Loucy (cell line): ENCODE results near the gene NME8.

Source experiments
- H2AFZ ChIP-seq: fragments of 200-600 bp; sonication (generic); 2 replicates; pipeline ENCODE4 v1.6.0; 2016; ENCODE audit warnings: antibody characterized with exemption, mild to moderate bottlenecking, low read length, moderate library complexity
- H3F3A ChIP-seq: fragments of 200-600 bp; 2 replicates; pipeline ENCODE4 v1.6.0; 2016; ENCODE audit warnings: antibody characterized with exemption, low read depth, mild to moderate bottlenecking
- H3K27me3 ChIP-seq: fragments of 200-600 bp; sonication (generic); 2 replicates; pipeline ENCODE4 v1.6.1; 2014; ENCODE audit warnings: low read length, mild to moderate bottlenecking; ENCODE audit not compliant: insufficient read depth, poor library complexity, severe bottlenecking
- H3K36me3 ChIP-seq: fragments of 200-600 bp; sonication (generic); 2 replicates; pipeline ENCODE4 v1.6.1; 2016; ENCODE audit warnings: low read length; ENCODE audit not compliant: insufficient read depth
- H3K4me1 ChIP-seq: fragments of 200-600 bp; sonication (generic); 2 replicates; pipeline ENCODE4 v1.5.1; 2014; ENCODE audit warnings: low read length, mild to moderate bottlenecking; ENCODE audit not compliant: insufficient read depth, poor library complexity, severe bottlenecking
- H3K4me2 ChIP-seq: fragments of 200-600 bp; sonication (generic); 2 replicates; pipeline ENCODE4 v1.6.0; 2014; ENCODE audit warnings: antibody characterized with exemption, low read length, low read depth, mild to moderate bottlenecking; ENCODE audit not compliant: poor library complexity, severe bottlenecking
- H3K4me3 ChIP-seq: fragments of 200-600 bp; sonication (generic); 2 replicates; pipeline ENCODE4 v1.5.1; 2014; ENCODE audit warnings: low read length, mild to moderate bottlenecking, mixed read lengths; ENCODE audit not compliant: poor library complexity, severe bottlenecking
- H3K79me2 ChIP-seq: fragments of 200-600 bp; sonication (generic); 2 replicates; pipeline ENCODE4 v1.6.1; 2014; ENCODE audit warnings: low read length; ENCODE audit not compliant: insufficient read depth
- H3K9ac ChIP-seq: fragments of 200-600 bp; sonication (generic); 2 replicates; pipeline ENCODE4 v1.6.0; 2014; ENCODE audit warnings: mild to moderate bottlenecking, low read depth, low read length, moderate library complexity; ENCODE audit not compliant: poor library complexity, severe bottlenecking
- H3K9me2 ChIP-seq: fragments of 200-600 bp; sonication (generic); replicated peaks from 2 replicates; pipeline ENCODE4 v1.6.1; 2016; ENCODE audit warnings: low read depth, low read length, mixed read lengths
- H3K9me3 ChIP-seq: fragments of 200-600 bp; sonication (generic); 2 replicates; pipeline ENCODE4 v1.6.1; 2014; ENCODE audit warnings: mild to moderate bottlenecking, antibody characterized with exemption, low read length, low read depth; ENCODE audit not compliant: insufficient read depth
- H4K20me1 ChIP-seq: fragments of 200-600 bp; sonication (generic); 2 replicates; pipeline ENCODE4 v1.6.0; 2014; ENCODE audit warnings: antibody characterized with exemption, low read length, mild to moderate bottlenecking; ENCODE audit not compliant: insufficient read depth, poor library complexity, severe bottlenecking
- CTCF ChIP-seq: fragments of 200-600 bp; sonication (generic); conservative IDR thresholded peaks from 2 replicates; pipeline ENCODE4 v1.5.1; 2014; ENCODE audit warnings: mild to moderate bottlenecking, antibody characterized with exemption, low read length
- EZH2phosphoT487 ChIP-seq: fragments of 200-600 bp; IDR thresholded peaks from 2 replicates; pipeline ENCODE4 v1.6.1; 2018; ENCODE audit warnings: antibody characterized with exemption, mild to moderate bottlenecking, moderate library complexity, borderline replicate concordance

The NME8 gene

GRCh38 chr7:37825038-37825437 is 23.4 kb upstream of the NME8 start:
- H3K4me1 ChIP-seq: peaks cover 13% of the 10 kb centered on the region
- H2AFZ ChIP-seq: no peak overlapping the region
- TF ChIP-seq EZH2phosphoT487 (no peak), CTCF (no peak)
- no peaks in the 10 kb centered on the region for H3K79me2 ChIP-seq
- no peaks in the 10 kb centered on the region for H3K9me3 ChIP-seq
- peak overlapping the region; percentile 1 for H3K4me2 ChIP-seq
- H4K20me1 ChIP-seq: no peaks in the 10 kb centered on the region
- no peak overlapping the region for H3K9ac ChIP-seq
- H3K27me3 ChIP-seq: peaks cover 23% of the 10 kb centered on the region
- H3F3A ChIP-seq: no peaks in the 10 kb centered on the region
- H3K4me3 ChIP-seq: no peak overlapping the region
- no peaks in the 10 kb centered on the region for H3K36me3 ChIP-seq
- H3K9me2 ChIP-seq: no peaks in the 10 kb centered on the region

GRCh38 chr7:37826825-37827224 is 21.6 kb upstream of the NME8 start:
- H3K79me2 ChIP-seq: no peaks in the 10 kb centered on the region
- no peaks in the 10 kb centered on the region for H4K20me1 ChIP-seq
- no peak overlapping the region for H3K9ac ChIP-seq
- H3K4me3 ChIP-seq: no peak overlapping the region
- TF ChIP-seq CTCF: no peak
- TF ChIP-seq EZH2phosphoT487: no peak
- H3K4me2 ChIP-seq: no peak overlapping the region
- no peaks in the 10 kb centered on the region for H3K9me3 ChIP-seq
- no peaks in the 10 kb centered on the region for H3K36me3 ChIP-seq
- H3K27me3 ChIP-seq: peaks cover 22% of the 10 kb centered on the region
- H2AFZ ChIP-seq: no peak overlapping the region
- no peaks in the 10 kb centered on the region for H3F3A ChIP-seq
- no peaks in the 10 kb centered on the region for H3K9me2 ChIP-seq
- H3K4me1 ChIP-seq: peaks cover 13% of the 10 kb centered on the region

- Histone ChIP-seq H3K9me3 (no peaks in the 10 kb centered on the region), H3K27me3 (peaks cover 7% of the 10 kb centered on the region), H3K4me2 (no peak overlapping the region), H3F3A (no peaks in the 10 kb centered on the region), H2AFZ (no peak overlapping the region), H3K4me3 (no peak overlapping the region), H3K4me1 (peaks cover 3% of the 10 kb centered on the region), H3K79me2 (no peaks in the 10 kb centered on the region), H3K9me2 (no peaks in the 10 kb centered on the region), H4K20me1 (no peaks in the 10 kb centered on the region), H3K9ac (no peak overlapping the region), H3K36me3 (no peaks in the 10 kb centered on the region)
- TF ChIP-seq EZH2phosphoT487 (no peak), CTCF (no peak)
Observed at GRCh38 chr7:37831244-37831643, 17.2 kb upstream of the NME8 start.
